ENCODE results near the gene DNAI4. TPM values are rescaled to one million over a fixed set of nuclear protein-coding genes. Genes with fewer than 3 reads are reported as not detected.

Gene DNAI4
- polyA plus RNA-seq, 3 donors: 14.2 to 17.9 (median 15.2) TPM

DNA sequence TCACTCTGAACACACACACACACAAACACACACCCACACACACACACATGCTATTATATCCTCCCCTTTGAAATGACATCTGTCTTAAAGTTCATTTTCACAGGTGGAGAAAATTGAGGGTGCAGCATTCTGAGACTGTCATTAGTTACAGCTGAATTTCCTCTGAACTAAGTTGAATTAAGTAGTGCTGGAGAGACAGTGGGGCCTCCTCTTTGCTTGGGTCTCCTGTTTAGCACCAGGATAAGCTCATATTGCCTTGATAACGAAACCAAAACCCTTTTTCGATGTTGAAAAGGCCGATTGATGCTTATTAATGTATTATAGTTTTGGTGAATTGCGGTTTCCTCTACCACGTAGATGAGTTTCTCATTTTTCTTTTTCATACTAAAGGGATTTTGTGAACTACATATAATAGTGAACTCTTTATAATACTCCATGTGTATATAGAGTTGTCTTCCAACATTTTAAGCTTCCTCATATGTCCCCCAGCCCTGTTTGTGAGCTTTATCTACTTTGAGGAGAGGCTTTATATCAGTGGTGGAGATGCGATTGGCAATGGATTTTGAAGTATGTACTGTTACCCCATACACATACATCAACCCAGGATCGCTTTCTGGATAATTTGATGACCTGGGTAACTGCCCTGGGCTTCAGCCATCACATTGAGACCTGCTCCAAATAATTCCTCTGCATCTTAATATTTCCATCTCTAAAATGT lies 155.0 kb downstream of the DNAI4 start:
- DNase-seq: no peak

DNA sequence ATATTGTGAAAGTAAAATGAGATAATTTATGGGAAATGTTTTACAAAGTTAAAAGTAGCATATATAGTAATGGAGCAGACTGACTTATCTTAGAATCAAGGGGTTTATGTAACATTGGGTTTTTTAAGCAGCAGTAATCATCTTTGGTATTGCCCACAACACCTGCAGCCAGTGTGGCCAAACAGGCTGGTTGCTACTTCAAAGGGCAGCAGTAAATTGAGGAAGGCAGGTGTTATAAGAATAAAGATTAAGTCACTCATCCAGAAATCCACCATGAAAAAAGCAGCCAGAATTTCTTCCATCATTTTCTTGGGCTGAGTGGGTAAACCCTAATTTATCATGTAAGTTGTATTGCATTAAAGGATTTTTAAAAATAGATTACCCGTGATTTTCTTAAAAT lies 155.7 kb downstream of the DNAI4 start:
- DNase-seq: no peak

DNA sequence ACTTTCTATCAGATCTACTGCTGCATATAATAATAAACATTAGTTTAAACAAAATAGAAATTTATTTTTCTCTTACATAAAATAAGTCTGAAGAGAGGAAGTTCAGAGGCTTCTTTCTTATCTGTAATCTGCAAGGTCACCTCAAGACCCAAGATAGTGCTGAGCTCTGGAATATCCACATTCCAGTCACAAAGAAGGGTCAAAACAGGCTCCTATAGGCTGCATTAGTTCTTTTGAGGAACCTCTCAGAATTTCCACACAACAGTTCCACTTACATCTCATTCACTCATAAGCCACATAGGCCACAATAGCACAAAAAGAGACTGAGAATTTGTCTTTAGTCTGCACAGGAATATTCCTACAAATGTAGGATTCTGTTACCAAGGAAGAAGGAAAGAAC lies 157.0 kb downstream of the DNAI4 start:
- no peak for DNase-seq

DNA sequence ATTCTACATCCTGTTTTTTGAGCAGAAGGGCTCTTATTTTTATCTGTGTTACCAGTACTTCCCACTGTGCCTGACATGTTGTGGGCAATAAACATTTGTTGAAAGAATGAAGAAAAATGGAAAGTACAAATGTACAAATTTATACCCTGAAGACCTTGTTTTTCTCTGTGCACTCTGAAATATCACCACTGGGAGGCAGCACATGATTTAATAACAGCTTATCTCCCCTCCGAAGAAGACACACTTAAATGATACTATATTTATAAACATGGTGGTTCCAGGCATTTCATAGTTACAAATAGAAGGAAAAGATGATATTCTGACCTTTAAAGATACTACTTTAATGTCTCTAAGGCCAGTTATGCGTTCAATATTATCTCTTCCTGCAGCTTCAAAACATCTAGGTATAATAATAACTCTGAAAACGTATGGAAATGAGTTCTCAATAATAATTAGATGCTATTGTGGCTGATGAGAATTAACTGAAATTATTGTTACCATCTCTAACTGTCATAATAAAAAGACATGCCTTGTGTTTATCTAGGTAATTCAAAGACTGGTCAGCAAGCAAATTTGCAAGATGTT lies 159.6 kb downstream of the DNAI4 start:
- peak; percentile 26 for DNase-seq

Other genes with a start within 250 kb of the DNAI4 start
- gene DYNLT5, start 172.4 kb downstream of the DNAI4 start, polyA plus RNA-seq (ENCODE audit: insufficient read length in 3 of 3): 1 to 10 TPM; 1.7 to 2.2 (median 1.8) TPM
- gene INSL5, start 123.6 kb downstream of the DNAI4 start, polyA plus RNA-seq (ENCODE audit: insufficient read length in 3 of 3): under 1 TPM; 0.20 to 0.64 (median 0.49) TPM
- gene MIER1, start 134 bp upstream of the DNAI4 start, polyA plus RNA-seq (ENCODE audit: insufficient read length in 3 of 3): 10 to 100 TPM; 33.3 to 36.7 (median 34.5) TPM
- 10 to 100 TPM; 12.9 to 17.1 (median 14.9) TPM for gene SLC35D1, start 129.3 kb upstream of the DNAI4 start, polyA plus RNA-seq (ENCODE audit: insufficient read length in 3 of 3)
- under 1 TPM in 2 of 3 donors, not detected in 1; 0.28 to 0.35 TPM for gene C1orf141, start 210.1 kb upstream of the DNAI4 start, polyA plus RNA-seq (ENCODE audit: insufficient read length in 3 of 3)
- gene IL23R, start 241.6 kb upstream of the DNAI4 start, polyA plus RNA-seq (ENCODE audit: insufficient read length in 3 of 3): under 1 TPM in 1 of 3 donors, not detected in 2; 0.06 TPM